ENCODE measurements around the gene SLC1A5.

DNA sequence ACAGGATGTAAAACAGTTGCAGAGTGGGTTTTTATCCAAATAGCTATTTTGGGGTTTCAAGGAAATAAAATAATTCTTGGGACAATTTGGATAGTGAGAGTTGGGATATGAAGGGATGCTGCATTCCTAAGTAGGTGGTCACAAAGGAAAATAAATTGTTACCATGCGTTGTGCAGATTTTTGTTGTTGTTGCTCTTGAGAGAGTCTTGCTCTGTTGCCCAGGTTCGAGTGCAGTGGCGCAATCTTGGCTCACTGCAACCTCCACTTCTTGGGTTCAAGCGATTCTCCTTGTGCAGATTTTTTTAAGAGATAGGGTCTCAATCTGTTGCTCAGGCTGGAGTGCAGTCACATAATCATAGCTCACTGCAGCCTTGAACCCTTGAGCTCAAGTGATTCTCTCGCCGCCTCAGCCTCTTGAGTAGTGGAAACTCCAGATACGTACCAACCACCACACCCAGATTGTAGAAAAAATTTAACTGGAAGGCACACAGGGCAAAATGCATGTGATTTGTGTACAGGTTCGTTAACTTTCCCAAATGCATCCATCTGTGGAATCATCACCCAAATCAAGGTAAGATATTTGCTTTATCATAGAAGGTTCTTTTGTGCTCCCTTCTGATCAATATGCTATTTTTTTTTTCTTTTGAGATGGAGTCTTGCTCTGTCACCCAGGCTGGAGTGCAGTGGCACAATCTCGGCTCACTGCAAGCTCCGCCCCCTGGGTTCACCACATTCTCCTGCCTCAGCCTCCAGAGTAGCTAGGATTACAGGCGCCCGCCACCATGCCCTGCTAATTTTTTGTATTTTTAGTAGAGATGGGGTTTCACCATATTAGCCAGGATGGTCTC lies 16.0 kb downstream of the SLC1A5 start:
- TF ChIP-seq CTCF (IDR thresholded peaks at IDR 0.05; ENCODE audit: extremely low read depth in 1 of 2, insufficient read depth in 1 of 2, low read depth in 1 of 2, low read length in 2 of 2) = no peak
- no peak for TF ChIP-seq POLR2A (IDR thresholded peaks at IDR 0.05; ENCODE audit: low read depth, low read length)
- no peak for TF ChIP-seq EZH2 (IDR thresholded peaks at IDR 0.05; ENCODE audit: borderline replicate concordance, low read depth, low read length, severe bottlenecking)

Measured in endothelial cell of umbilical vein (primary cell).